DOHH2 (cell line): ENCODE results near the gene ZNF536.

Source experiments
- H3F3A ChIP-seq: fragments of 200-600 bp; sonication (generic), shearing (Covaris generic); 2 replicates; pipeline ENCODE4 v1.6.0; 2016; ENCODE audit warnings: antibody characterized with exemption, mild to moderate bottlenecking; ENCODE audit not compliant: control insufficient read depth, insufficient read depth
- H3K27ac ChIP-seq: fragments of 200-600 bp; sonication (generic); 2 replicates; pipeline ENCODE4 v1.5.1; 2014; ENCODE audit warnings: low read depth, mild to moderate bottlenecking, low read length, moderate library complexity
- H3K27me3 ChIP-seq: fragments of 200-600 bp; sonication (generic); 2 replicates; pipeline ENCODE4 v1.6.1; 2014; ENCODE audit warnings: mild to moderate bottlenecking, low read length, mixed read lengths; ENCODE audit not compliant: control insufficient read depth
- H3K36me3 ChIP-seq: fragments of 200-600 bp; sonication (generic); 2 replicates; pipeline ENCODE4 v1.6.1; 2014; ENCODE audit warnings: mild to moderate bottlenecking, low read length, moderate library complexity, mixed read lengths; ENCODE audit not compliant: control insufficient read depth
- H3K4me1 ChIP-seq: fragments of 200-600 bp; sonication (generic); 2 replicates; pipeline ENCODE4 v1.6.1; 2014; ENCODE audit warnings: mild to moderate bottlenecking, low read length, mixed read lengths; ENCODE audit not compliant: control insufficient read depth
- H3K4me2 ChIP-seq: fragments of 200-600 bp; sonication (generic); 2 replicates; pipeline ENCODE4 v1.6.0; 2014; ENCODE audit warnings: mild to moderate bottlenecking, low read length, moderate library complexity
- H3K4me3 ChIP-seq: fragments of 200-600 bp; sonication (generic); 2 replicates; pipeline ENCODE4 v1.5.1; 2014; ENCODE audit warnings: mild to moderate bottlenecking, low read length, mixed read lengths
- H3K79me2 ChIP-seq: fragments of 200-600 bp; sonication (generic); 2 replicates; pipeline ENCODE4 v1.6.1; 2014; ENCODE audit warnings: mild to moderate bottlenecking, low read length, mixed read lengths; ENCODE audit not compliant: control insufficient read depth
- H3K9me2 ChIP-seq: fragments of 200-600 bp; sonication (generic); replicated peaks from 2 replicates; pipeline ENCODE4 v1.6.1; 2014; ENCODE audit warnings: mild to moderate bottlenecking, low read length, mixed read lengths; ENCODE audit not compliant: control insufficient read depth
- H3K9me3 ChIP-seq: fragments of 200-600 bp; sonication (generic); 2 replicates; pipeline ENCODE4 v1.6.1; 2014; ENCODE audit warnings: antibody characterized with exemption, low read length, mixed read lengths; ENCODE audit not compliant: control insufficient read depth, insufficient read depth
- H4K20me1 ChIP-seq: fragments of 200-600 bp; sonication (generic); 2 replicates; pipeline ENCODE4 v1.6.0; 2014; ENCODE audit warnings: low read depth, mild to moderate bottlenecking, antibody characterized with exemption, low read length, moderate library complexity; ENCODE audit not compliant: control insufficient read depth, insufficient read depth
- EZH2phosphoT487 ChIP-seq: fragments of 200-600 bp; sonication (generic); IDR thresholded peaks from 2 replicates; pipeline ENCODE4 v1.6.1; 2017; ENCODE audit warnings: borderline replicate concordance, mild to moderate bottlenecking, antibody characterized with exemption, low read length, moderate library complexity, mixed read lengths
- TF ChIP-seq, protein P1 (sequence below): fragments of 200-600 bp; sonication (generic); IDR thresholded peaks from one replicate; pipeline ENCODE4 v1.5.1; 2014; ENCODE audit warnings: antibody characterized with exemption, mild to moderate bottlenecking, low read depth, low read length; ENCODE audit not compliant: poor library complexity, severe bottlenecking

The ZNF536 gene

DNA sequence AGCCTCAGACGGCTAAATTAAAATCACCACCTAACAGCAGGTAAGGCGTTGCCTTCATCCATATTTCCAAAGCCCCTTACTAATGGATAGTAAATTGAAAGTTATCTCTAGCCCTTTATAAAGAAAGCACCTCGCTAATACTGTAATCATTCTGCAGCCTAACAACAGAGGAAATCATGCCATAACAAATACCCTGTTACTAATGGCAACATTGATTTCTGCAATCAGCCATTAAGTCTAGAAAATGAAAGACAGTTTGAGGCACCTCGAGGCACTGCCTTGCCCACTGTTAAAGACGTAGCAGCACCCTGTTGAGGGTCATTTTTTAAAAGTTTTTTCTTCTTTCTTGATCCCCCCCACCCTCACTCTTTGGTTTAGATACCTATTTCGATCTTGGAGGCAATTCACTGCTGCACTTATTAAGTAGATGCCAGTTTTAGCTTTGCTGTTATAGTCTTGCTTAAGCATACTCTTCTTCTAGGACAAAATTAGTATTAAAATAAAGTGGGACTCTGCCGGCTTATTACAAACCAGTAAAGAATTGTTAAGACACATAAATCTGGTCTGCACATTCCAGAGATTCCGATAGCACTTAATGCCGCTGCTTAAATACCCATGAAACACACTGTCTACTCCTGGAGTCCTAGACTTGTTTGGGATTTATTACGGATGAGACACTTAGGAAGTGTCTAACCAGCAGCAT is 74.8 kb downstream of the ZNF536 start:
- Histone ChIP-seq H3K79me2 (no peaks in the 10 kb centered on the region), H4K20me1 (no peaks in the 10 kb centered on the region), H3K27me3 (no peaks in the 10 kb centered on the region), H3K9me3 (peaks cover 17% of the 10 kb centered on the region; the same call in 1 of the 2 replicates), H3K9me2 (no peaks in the 10 kb centered on the region), H3K4me1 (no peaks in the 10 kb centered on the region), H3F3A (no peaks in the 10 kb centered on the region), H3K27ac (no peak overlapping the region), H3K4me2 (no peak overlapping the region), H3K36me3 (no peaks in the 10 kb centered on the region), H3K4me3 (no peak overlapping the region)
- no peak for TF ChIP-seq EZH2phosphoT487
- TF ChIP-seq, protein P1, sequence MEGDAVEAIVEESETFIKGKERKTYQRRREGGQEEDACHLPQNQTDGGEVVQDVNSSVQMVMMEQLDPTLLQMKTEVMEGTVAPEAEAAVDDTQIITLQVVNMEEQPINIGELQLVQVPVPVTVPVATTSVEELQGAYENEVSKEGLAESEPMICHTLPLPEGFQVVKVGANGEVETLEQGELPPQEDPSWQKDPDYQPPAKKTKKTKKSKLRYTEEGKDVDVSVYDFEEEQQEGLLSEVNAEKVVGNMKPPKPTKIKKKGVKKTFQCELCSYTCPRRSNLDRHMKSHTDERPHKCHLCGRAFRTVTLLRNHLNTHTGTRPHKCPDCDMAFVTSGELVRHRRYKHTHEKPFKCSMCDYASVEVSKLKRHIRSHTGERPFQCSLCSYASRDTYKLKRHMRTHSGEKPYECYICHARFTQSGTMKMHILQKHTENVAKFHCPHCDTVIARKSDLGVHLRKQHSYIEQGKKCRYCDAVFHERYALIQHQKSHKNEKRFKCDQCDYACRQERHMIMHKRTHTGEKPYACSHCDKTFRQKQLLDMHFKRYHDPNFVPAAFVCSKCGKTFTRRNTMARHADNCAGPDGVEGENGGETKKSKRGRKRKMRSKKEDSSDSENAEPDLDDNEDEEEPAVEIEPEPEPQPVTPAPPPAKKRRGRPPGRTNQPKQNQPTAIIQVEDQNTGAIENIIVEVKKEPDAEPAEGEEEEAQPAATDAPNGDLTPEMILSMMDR: no peak

DNA sequence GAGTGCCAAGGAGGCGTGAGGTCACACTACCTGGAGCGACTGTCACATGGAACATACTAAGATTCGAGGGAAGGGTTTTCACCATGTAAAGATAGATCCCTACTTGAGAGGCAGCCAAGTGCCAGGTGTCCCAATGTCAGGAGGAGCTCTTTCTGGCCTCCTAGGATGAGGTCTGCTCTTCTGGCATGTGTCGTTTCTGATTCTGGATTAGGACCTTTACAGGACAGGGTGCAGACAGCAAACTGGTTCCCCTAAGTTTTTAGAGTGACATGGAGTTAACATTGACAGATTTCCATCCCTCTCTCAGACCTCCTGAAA is 75.3 kb downstream of the ZNF536 start:
- H3K36me3 ChIP-seq: no peaks in the 10 kb centered on the region
- H3K27me3 ChIP-seq: no peaks in the 10 kb centered on the region
- no peak overlapping the region for H3K4me2 ChIP-seq
- no peaks in the 10 kb centered on the region for H3K9me2 ChIP-seq
- no peak overlapping the region for H3K27ac ChIP-seq
- no peaks in the 10 kb centered on the region for H3K4me1 ChIP-seq
- TF ChIP-seq, protein P1: no peak
- TF ChIP-seq EZH2phosphoT487: no peak
- H3K9me3 ChIP-seq: peaks cover 17% of the 10 kb centered on the region; the same call in 1 of the 2 replicates
- no peaks in the 10 kb centered on the region for H3F3A ChIP-seq
- H3K79me2 ChIP-seq: no peaks in the 10 kb centered on the region
- no peaks in the 10 kb centered on the region for H4K20me1 ChIP-seq
- no peak overlapping the region for H3K4me3 ChIP-seq

DNA sequence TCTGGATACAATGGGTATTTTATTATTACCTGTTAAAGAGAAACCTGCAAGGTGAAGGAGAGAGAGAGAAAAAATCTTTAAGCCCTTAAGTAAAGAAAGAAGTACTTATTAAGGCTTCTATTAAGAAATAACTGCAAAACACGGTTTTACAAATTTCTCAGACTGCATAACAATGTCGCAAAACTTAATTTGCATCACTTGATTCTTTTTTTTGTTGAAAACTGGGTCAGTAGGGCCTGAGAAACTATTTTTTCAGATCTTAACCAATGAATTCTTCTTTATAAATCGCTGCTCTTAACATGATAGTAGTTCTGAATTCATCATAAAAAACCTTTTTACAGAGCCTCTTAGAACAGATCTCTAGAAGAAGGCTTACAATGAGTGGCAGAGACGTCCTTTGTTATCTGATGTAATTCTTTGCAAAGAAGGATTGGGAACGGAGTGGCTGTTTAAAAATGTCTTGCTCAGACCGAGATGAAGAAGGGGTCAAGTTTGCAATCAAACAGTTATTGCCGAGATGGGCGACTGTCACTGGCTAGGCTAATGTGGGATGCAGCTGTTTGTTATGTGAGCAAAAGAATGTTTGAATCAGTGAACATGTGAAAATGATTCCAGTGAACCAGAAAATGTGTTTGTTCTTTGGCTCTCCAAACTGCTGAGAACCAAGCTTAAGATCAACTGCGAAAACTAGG is 76.3 kb downstream of the ZNF536 start:
- Histone ChIP-seq H3K9me3 (peaks cover 14% of the 10 kb centered on the region; the same call in 1 of the 2 replicates), H3K36me3 (no peaks in the 10 kb centered on the region), H3K4me3 (no peak overlapping the region), H3K27me3 (no peaks in the 10 kb centered on the region), H3K9me2 (no peaks in the 10 kb centered on the region), H3F3A (no peaks in the 10 kb centered on the region), H3K27ac (no peak overlapping the region), H3K79me2 (no peaks in the 10 kb centered on the region), H4K20me1 (no peaks in the 10 kb centered on the region), H3K4me2 (no peak overlapping the region), H3K4me1 (no peaks in the 10 kb centered on the region)
- TF ChIP-seq EZH2phosphoT487: no peak
- TF ChIP-seq, protein P1: no peak
